ENCODE measurements around the gene NR2C2.

The NR2C2 gene

DNA sequence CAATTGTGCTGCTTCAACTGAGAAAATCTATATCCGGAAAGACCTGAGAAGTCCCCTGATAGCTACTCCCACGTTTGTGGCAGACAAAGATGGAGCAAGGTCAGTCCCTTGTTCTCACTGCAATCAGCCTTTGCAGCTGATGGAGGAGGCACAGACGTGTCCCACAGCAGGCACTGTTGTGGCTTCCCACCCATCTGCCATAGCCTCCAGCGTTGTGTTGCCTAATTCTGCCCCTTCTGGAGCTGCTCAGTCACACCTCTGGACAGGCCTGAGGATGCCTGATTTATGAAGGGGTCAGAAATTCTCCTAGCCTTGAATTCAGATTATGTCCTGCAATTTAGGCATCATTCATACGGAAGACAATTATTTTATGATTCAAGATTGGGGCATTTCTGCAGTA is 75.9 kb downstream of the NR2C2 start:
- Histone ChIP-seq H3K27me3 (replicated peaks) (no peaks in the 10 kb centered on the region), H3K4me3 (ENCODE audit: low read depth, low read length) (no peak overlapping the region), H3K36me3 (replicated peaks) (peaks cover 45% of the 10 kb centered on the region), H3K27ac (no peak overlapping the region)
- DNase-seq = no peak
- in situ Hi-C loops (cut with HindIII; ENCODE audit: low pct_ligation_motif_present, low sequenced_read_pairs) = no loop called here
- no peak for TF ChIP-seq CTCF (IDR thresholded peaks at IDR 0.05; ENCODE audit: low read depth, low read length, missing control alignments)

DNA sequence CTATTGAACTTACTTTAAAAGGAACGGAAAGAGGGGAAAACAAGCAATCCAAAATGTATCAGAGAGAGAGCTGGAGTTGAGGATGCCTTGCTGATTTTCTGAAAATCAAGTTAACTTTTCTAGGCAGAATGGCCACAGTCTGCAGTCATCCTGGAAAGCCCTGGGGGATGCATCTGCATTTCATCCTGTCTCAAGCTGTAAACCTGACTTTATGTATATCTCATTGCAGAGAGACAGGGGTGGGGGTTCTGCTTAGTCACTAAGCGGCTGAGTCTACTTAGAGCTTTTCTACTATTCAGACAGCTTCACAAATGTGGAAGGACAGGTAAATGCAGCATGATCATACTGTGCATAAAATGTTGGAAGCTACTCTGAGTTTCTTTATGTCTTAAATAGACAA is 76.3 kb downstream of the NR2C2 start:
- H3K4me3 ChIP-seq (ENCODE audit: low read depth, low read length) = no peak overlapping the region
- TF ChIP-seq CTCF (IDR thresholded peaks at IDR 0.05; ENCODE audit: low read depth, low read length, missing control alignments) = no peak
- H3K27ac ChIP-seq = no peak overlapping the region
- H3K36me3 ChIP-seq (replicated peaks) = peaks cover 49% of the 10 kb centered on the region
- no peaks in the 10 kb centered on the region for H3K27me3 ChIP-seq (replicated peaks)
- no peak for DNase-seq
- in situ Hi-C loops (cut with HindIII; ENCODE audit: low pct_ligation_motif_present, low sequenced_read_pairs) = no loop called here

DNA sequence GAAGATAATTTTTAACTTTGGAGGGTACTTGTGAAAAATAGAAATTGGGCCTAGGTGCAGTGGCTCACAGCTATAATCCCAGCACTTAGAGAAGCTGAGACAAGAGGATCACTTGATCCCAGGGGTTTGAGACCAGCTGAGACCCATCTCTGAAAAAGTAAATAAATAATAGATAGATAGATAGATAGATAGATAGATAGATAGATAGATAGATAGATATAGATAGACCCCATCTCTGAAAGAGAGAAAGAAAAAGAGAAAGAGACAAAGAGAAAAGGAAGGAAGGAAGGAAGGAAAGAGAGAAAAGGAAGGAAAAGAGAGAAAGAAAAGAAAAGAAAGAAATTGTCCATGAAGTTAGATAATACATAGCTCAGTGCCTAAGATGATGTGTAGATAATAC is 82.2 kb downstream of the NR2C2 start:
- TF ChIP-seq CTCF (IDR thresholded peaks at IDR 0.05; ENCODE audit: low read depth, low read length, missing control alignments) = no peak
- DNase-seq = no peak
- Histone ChIP-seq H3K36me3 (replicated peaks) (peaks cover 58% of the 10 kb centered on the region), H3K27me3 (replicated peaks) (no peaks in the 10 kb centered on the region), H3K27ac (no peak overlapping the region), H3K4me3 (ENCODE audit: low read depth, low read length) (no peak overlapping the region)
- in situ Hi-C loops (cut with HindIII; ENCODE audit: low pct_ligation_motif_present, low sequenced_read_pairs) = no loop called here

DNA sequence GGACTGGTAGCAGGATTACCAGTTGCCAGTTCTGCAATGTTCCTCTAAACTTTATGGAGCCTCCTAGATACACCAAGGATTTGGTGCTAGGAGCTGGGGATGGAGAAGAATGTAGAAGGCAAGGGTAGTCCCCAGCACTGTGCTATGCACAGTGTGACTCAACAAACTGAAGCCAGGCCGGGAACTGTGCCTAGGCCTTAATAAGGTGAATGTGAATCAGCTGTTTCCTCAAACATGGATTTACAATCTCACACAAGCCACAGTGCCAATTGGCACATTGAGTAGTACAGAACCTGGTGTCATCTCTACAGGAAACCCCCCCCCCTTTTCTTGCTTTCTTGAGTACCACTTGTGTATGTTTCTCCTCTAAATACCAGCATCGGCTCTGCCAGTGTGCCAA is 85.3 kb downstream of the NR2C2 start:
- Histone ChIP-seq H3K36me3 (replicated peaks) (peaks cover 62% of the 10 kb centered on the region), H3K27ac (no peak overlapping the region), H3K4me3 (ENCODE audit: low read depth, low read length) (no peak overlapping the region), H3K27me3 (replicated peaks) (no peaks in the 10 kb centered on the region)
- in situ Hi-C loops (cut with HindIII; ENCODE audit: low pct_ligation_motif_present, low sequenced_read_pairs) = no loop called here
- DNase-seq = no peak
- TF ChIP-seq CTCF (IDR thresholded peaks at IDR 0.05; ENCODE audit: low read depth, low read length, missing control alignments) = no peak

DNA sequence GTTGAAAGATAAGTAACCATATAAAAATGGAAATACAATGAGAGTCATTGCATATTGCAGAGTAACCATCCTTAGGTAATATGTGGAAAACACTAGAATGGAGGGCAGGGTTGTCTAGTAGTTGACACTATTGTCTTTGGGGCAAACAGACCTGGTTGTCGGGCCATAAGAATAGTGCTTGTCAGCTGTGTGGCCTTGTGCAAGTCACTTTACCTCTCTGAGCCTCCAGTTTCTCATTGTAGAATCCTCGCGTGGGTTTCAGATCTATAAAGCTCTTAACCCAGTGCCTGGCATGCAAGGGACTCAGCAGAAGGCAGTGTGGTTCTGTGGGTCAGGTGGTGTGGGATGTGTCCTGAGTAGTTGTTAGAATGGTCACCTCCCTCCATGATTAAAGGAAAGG is 85.7 kb downstream of the NR2C2 start:
- H3K27me3 ChIP-seq (replicated peaks) = no peaks in the 10 kb centered on the region
- in situ Hi-C loops (cut with HindIII; ENCODE audit: low pct_ligation_motif_present, low sequenced_read_pairs) = no loop called here
- no peak overlapping the region for H3K27ac ChIP-seq
- TF ChIP-seq CTCF (IDR thresholded peaks at IDR 0.05; ENCODE audit: low read depth, low read length, missing control alignments) = no peak
- no peak for DNase-seq
- peaks cover 65% of the 10 kb centered on the region for H3K36me3 ChIP-seq (replicated peaks)
- H3K4me3 ChIP-seq (ENCODE audit: low read depth, low read length) = no peak overlapping the region

- Histone ChIP-seq H3K4me3 (ENCODE audit: low read depth, low read length) (no peak overlapping the region), H3K36me3 (replicated peaks) (peaks cover 51% of the 10 kb centered on the region), H3K27me3 (replicated peaks) (no peaks in the 10 kb centered on the region), H3K27ac (no peak overlapping the region)
- no peak for DNase-seq
- no peak for TF ChIP-seq CTCF (IDR thresholded peaks at IDR 0.05; ENCODE audit: low read depth, low read length, missing control alignments)
- in situ Hi-C loops (cut with HindIII; ENCODE audit: low pct_ligation_motif_present, low sequenced_read_pairs) = no loop called here
Measured at GRCh38 chr3:15038306-15038705, 90.9 kb downstream of the NR2C2 start.
